H1 (cell line): ENCODE measurements around the gene ADAMTS17. TPM values are rescaled to one million over a fixed set of nuclear protein-coding genes. Genes with fewer than 3 reads are reported as not detected.

Experiments
- CTCF ChIA-PET: fragments of 300-600 bp; sonication (Branson Sonifier 250); formaldehyde crosslinking; loops from one replicate; lab custom pipeline; 2021; ENCODE audit not compliant: partially characterized antibody; lab: Charles Lee
- POLR2A ChIA-PET: fragments of 300-600 bp; sonication (Branson Sonifier 250); formaldehyde crosslinking; loops from one replicate; lab custom pipeline; 2021; ENCODE audit warnings: inconsistent platforms; ENCODE audit not compliant: partially characterized antibody; lab: Charles Lee
- DNase-seq, 2 experiments: peaks; one replicate each; pipeline versions ENCODE4 v3.0.0 to v3.0.0-alpha.2; 2010 to 2022; ENCODE audit warnings: low spot score in 2 of 2, low read depth in 1 of 2, mixed read lengths in 1 of 2
- FAIRE-seq: peaks from 2 replicates; lab custom pipeline; 2011; peaks lifted over from hg19 to GRCh38; lab: Jason Lieb, UNC
- H2AFZ ChIP-seq: 2 replicates; pipeline ENCODE4 v1.8.1; 2012; ENCODE audit warnings: low read length, inconsistent platforms
- H2AK5ac ChIP-seq: 2 replicates; pipeline ENCODE4 v1.6.1; 2013; ENCODE audit warnings: low read depth, low read length
- H2BK120ac ChIP-seq: replicated peaks from 2 replicates; pipeline ENCODE3; 2013; ENCODE audit warnings: low read depth, low read length, inconsistent platforms
- H2BK12ac ChIP-seq: 2 replicates; pipeline ENCODE4 v1.6.1; 2013; ENCODE audit warnings: low read depth, low read length
- H2BK15ac ChIP-seq: 2 replicates; pipeline ENCODE4 v1.6.1; 2013; ENCODE audit warnings: low read length
- H2BK20ac ChIP-seq: 2 replicates; pipeline ENCODE4 v1.6.1; 2013; ENCODE audit warnings: low read length
- H2BK5ac ChIP-seq: 2 replicates; pipeline ENCODE4 v1.6.1; 2013; ENCODE audit warnings: low read depth, low read length
- H3K14ac ChIP-seq: 2 replicates; pipeline ENCODE4 v1.6.1; 2013; ENCODE audit warnings: inconsistent platforms; ENCODE audit not compliant: insufficient read length
- H3K18ac ChIP-seq: 2 replicates; pipeline ENCODE4 v1.6.1; 2013; ENCODE audit warnings: low read length; ENCODE audit errors: extremely low read depth
- H3K23ac ChIP-seq: 2 replicates; pipeline ENCODE4 v1.6.1; 2013; ENCODE audit warnings: inconsistent platforms; ENCODE audit not compliant: insufficient read length
- H3K23me2 ChIP-seq: 2 replicates; pipeline ENCODE4 v1.6.1; 2013; ENCODE audit warnings: low read depth, low read length
- H3K27ac ChIP-seq: 2 replicates; pipeline ENCODE4 v1.6.1; 2011; ENCODE audit warnings: low read depth, low read length, inconsistent platforms
- H3K27me3 ChIP-seq, 4 experiments: replicated peaks in 1 of 4; 1 replicate in 1 of 4; 2 replicates in 3 of 4; pipeline versions ENCODE4 v1.6.1 to v1.8.1; 2011 to 2013; ENCODE audit warnings: low read length in 3 of 4, mild to moderate bottlenecking in 3 of 4, inconsistent platforms in 2 of 4, mixed read lengths in 2 of 4, moderate library complexity in 1 of 4; ENCODE audit not compliant: control insufficient read depth in 3 of 4, insufficient read depth in 3 of 4; ENCODE audit errors: extremely low read depth in 1 of 4
- H3K36me3 ChIP-seq, 4 experiments: 2 replicates each; pipeline versions ENCODE4 v1.6.1 to v1.8.1; 2011 to 2013; ENCODE audit warnings: mild to moderate bottlenecking in 4 of 4, low read length in 3 of 4, moderate library complexity in 2 of 4, control low read depth in 1 of 4, inconsistent platforms in 1 of 4; ENCODE audit not compliant: insufficient read depth in 4 of 4, control insufficient read depth in 2 of 4
- H3K4ac ChIP-seq: replicated peaks from 2 replicates; pipeline ENCODE3; 2013; ENCODE audit warnings: low read length, low read depth, mixed read lengths, inconsistent platforms; ENCODE audit not compliant: insufficient read length
- H3K4me1 ChIP-seq, 4 experiments: replicated peaks in 1 of 4; 1 replicate in 1 of 4; 2 replicates in 3 of 4; pipeline versions ENCODE4 v1.6.1 to v1.8.1; 2011 to 2013; ENCODE audit warnings: low read length in 3 of 4, inconsistent platforms in 2 of 4, mixed read lengths in 1 of 4; ENCODE audit not compliant: insufficient read depth in 4 of 4, control insufficient read depth in 3 of 4
- H3K4me2 ChIP-seq, 2 experiments: 2 replicates each; pipeline versions ENCODE4 v1.6.1 to v1.8.1; 2011 to 2013; ENCODE audit warnings: low read depth in 2 of 2, low read length in 2 of 2, control low read depth in 1 of 2, inconsistent platforms in 1 of 2, mild to moderate bottlenecking in 1 of 2; ENCODE audit not compliant: insufficient read depth in 1 of 2
- H3K4me3 ChIP-seq, 4 experiments: fragments of 200-600, 300-600 bp in 1 of 4; sonication (generic), shearing (Covaris generic), sonication (Bioruptor Twin) in 1 of 4; 2 replicates each; pipeline versions ENCODE4 v1.5.1 to v1.8.1; 2011 to 2016; ENCODE audit warnings: low read length in 4 of 4, low read depth in 3 of 4, control low read depth in 2 of 4, inconsistent platforms in 2 of 4, mild to moderate bottlenecking in 2 of 4, mixed read lengths in 1 of 4, moderate library complexity in 1 of 4; ENCODE audit not compliant: insufficient read depth in 2 of 4; ENCODE audit errors: extremely low read depth in 1 of 4
- H3K56ac ChIP-seq: replicated peaks from 2 replicates; pipeline ENCODE3; 2013; ENCODE audit warnings: low read depth, mild to moderate bottlenecking, mixed read lengths, low read length, inconsistent platforms; ENCODE audit not compliant: insufficient read length
- H3K79me1 ChIP-seq: 2 replicates; pipeline ENCODE4 v1.6.1; 2013; ENCODE audit warnings: low read depth, low read length, control low read depth
- H3K79me2 ChIP-seq, 2 experiments: 2 replicates each; pipeline versions ENCODE4 v1.6.1 to v1.8.1; 2012 to 2013; ENCODE audit warnings: low read length in 2 of 2, mild to moderate bottlenecking in 2 of 2, inconsistent platforms in 1 of 2; ENCODE audit not compliant: insufficient read depth in 2 of 2, control insufficient read depth in 1 of 2
- H3K9ac ChIP-seq, 4 experiments: replicated peaks in 1 of 4; 1 replicate in 1 of 4; 2 replicates in 3 of 4; pipeline versions ENCODE4 v1.6.1 to v1.8.1; 2011 to 2013; ENCODE audit warnings: low read depth in 3 of 4, low read length in 3 of 4, control low read depth in 2 of 4, mild to moderate bottlenecking in 2 of 4, moderate library complexity in 2 of 4, inconsistent platforms in 1 of 4; ENCODE audit errors: extremely low read depth in 1 of 4
- H3K9me3 ChIP-seq, 2 experiments: 2 replicates each; pipeline versions ENCODE4 v1.6.1 to v1.8.1; 2012 to 2013; ENCODE audit warnings: mild to moderate bottlenecking in 2 of 2, moderate library complexity in 2 of 2, control low read depth in 1 of 2, inconsistent platforms in 1 of 2, low read depth in 1 of 2, low read length in 1 of 2, mixed read lengths in 1 of 2; ENCODE audit not compliant: insufficient read depth in 2 of 2
- H4K20me1 ChIP-seq, 2 experiments: replicated peaks in 1 of 2; 2 replicates each; pipeline versions ENCODE3 to v1.8.1; 2011 to 2013; ENCODE audit warnings: inconsistent platforms in 2 of 2, low read length in 2 of 2, mild to moderate bottlenecking in 1 of 2; ENCODE audit not compliant: insufficient read depth in 2 of 2, control insufficient read depth in 1 of 2
- H4K5ac ChIP-seq: 2 replicates; pipeline ENCODE4 v1.6.1; 2013; ENCODE audit warnings: low read length, low read depth, mixed read lengths, inconsistent platforms; ENCODE audit not compliant: insufficient read length
- H4K8ac ChIP-seq: 2 replicates; pipeline ENCODE4 v1.8.0; 2013; ENCODE audit warnings: mild to moderate bottlenecking, moderate library complexity, low read length, inconsistent platforms; ENCODE audit not compliant: insufficient read depth; ENCODE audit errors: extremely low read depth
- H4K91ac ChIP-seq: replicated peaks from 2 replicates; pipeline ENCODE3; 2013; ENCODE audit warnings: low read length, mixed read lengths, inconsistent platforms; ENCODE audit not compliant: insufficient read length
- EP300 ChIP-seq, 2 experiments: IDR thresholded peaks; 1 replicate in 1 of 2; 2 replicates in 1 of 2; pipeline ENCODE4 v1.6.1; 2011 to 2012; ENCODE audit warnings: low read depth in 2 of 2, low read length in 2 of 2, mild to moderate bottlenecking in 2 of 2, borderline replicate concordance in 1 of 2, inconsistent platforms in 1 of 2, moderate library complexity in 1 of 2
- RFX5 ChIP-seq: IDR thresholded peaks from 2 replicates; pipeline ENCODE4 v1.6.1; 2011; ENCODE audit warnings: low read depth, low read length, improper control_type of control experiment, borderline replicate concordance
- WGBS, 2 experiments: shearing (Covaris generic) in 1 of 2; methylation state at CpG; one replicate each; pipeline versions ENCODE4 v1.1.6 to v1.1.7; 2013 to 2015; ENCODE audit warnings: low lambda C conversion rate in 2 of 2, mixed read lengths in 2 of 2, inconsistent platforms in 1 of 2, low coverage in 1 of 2, missing lambda C conversion rate in 1 of 2; ENCODE audit not compliant: insufficient replicate concordance in 2 of 2, insufficient coverage in 1 of 2, insufficient read length in 1 of 2; ENCODE audit errors: extremely low coverage in 1 of 2, missing lambda C conversion rate in 1 of 2; 5-methylcytosine and 5-hydroxymethylcytosine counted together
- polyA plus RNA-seq, 7 experiments: library from polyadenylated mRNA; depleted of rRNA in 3 of 7; stranded (reverse) in 5 of 7; unstranded in 2 of 7; fragments of >200 nt in 5 of 7; fragments of 200-250 nt in 2 of 7; gene quantifications; 1 replicate in 5 of 7; 2 replicates in 1 of 7; 4 replicates in 1 of 7; pipeline versions ENCODE4 v1.2.1 to v1.2.3, GENCODE V29; 2011 to 2013; ENCODE audit warnings: missing spikeins in 2 of 7, mixed read lengths in 2 of 7
- total RNA-seq: library from RNA; stranded (reverse); fragmentation: NEBNext Ultra II Directional; extraction: Animal tissue kit (Norgen Biotek cat#: 25700); gene quantifications from 2 replicates; pipeline ENCODE4 v1.2.1, GENCODE V29; 2021

ADAMTS17 gene
- total and polyA plus RNA-seq, 2 of the 8 experiments (the other 6 are each of a cell fraction or from before 2014, with no cell fraction given), result 0.51 to 1.7 TPM

DNA sequence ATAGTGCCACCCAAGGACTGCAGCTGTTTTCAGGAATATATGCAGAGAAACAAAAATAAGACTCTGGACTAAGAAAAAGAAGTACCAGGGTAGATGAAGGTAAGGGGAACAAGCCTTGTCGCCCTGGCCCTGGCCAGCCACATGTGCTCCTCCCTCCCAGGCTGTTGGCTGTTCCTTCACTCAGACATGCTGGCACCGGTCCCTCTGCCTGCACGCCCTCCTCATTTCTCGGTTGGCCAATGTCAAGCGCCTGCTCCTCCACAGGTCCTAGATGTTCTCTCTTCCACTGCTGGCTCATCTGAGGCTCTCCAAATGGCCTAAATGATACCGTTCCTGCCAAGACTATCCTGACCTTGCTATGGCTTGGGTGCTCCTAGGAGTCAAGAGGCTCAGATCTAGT, 320.1 kb downstream of the ADAMTS17 start:
- DNase-seq, result no peak

More for the DNA sequence above, 320.1 kb downstream of the ADAMTS17 start:
- Histone ChIP-seq H4K8ac (no peak overlapping the region), H3K56ac (no peak overlapping the region), H3K23me2 (no peaks in the 10 kb centered on the region), H4K20me1 (no peaks in the 10 kb centered on the region), H4K91ac (no peak overlapping the region), H2BK12ac (no peak overlapping the region), H4K5ac (no peak overlapping the region), H3K27me3 (no peaks in the 10 kb centered on the region), H3K9me3 (no peaks in the 10 kb centered on the region; a peak in 1 of 4 replicates), H3K27ac (no peak overlapping the region), H3K4me2 (no peak overlapping the region), H2BK20ac (no peak overlapping the region), H2BK120ac (no peak overlapping the region), H2BK15ac (no peak overlapping the region), H3K9ac (no peak overlapping the region), H3K18ac (no peak overlapping the region), H3K79me1 (no peaks in the 10 kb centered on the region), H3K36me3 (no peaks in the 10 kb centered on the region), H2BK5ac (no peak overlapping the region), H3K4me3 (no peak overlapping the region), H3K4me1 (peaks cover 0 to 9% (median 5%) of the 10 kb centered on the region in 4 experiments; a peak in 3 of 7 replicates), H2AK5ac (no peak overlapping the region), H3K14ac (no peak overlapping the region), H3K79me2 (no peaks in the 10 kb centered on the region), H2AFZ (no peak overlapping the region), H3K4ac (no peak overlapping the region), H3K23ac (no peak overlapping the region)
- ChIA-PET POLR2A (no interaction called here), CTCF (interaction anchor here (1.4 kb wide), 1 partner anchor 111 kb away, joined by 3 read pairs; no protein-coding TSS in a partner anchor)
- 88% methylated on average over 5 of the region's 6 CpGs; no CpG with 5 or more reads in 1 of the 2 experiments for WGBS, 2 experiments
- TF ChIP-seq RFX5 (no peak), EP300 (IDR thresholded peaks at IDR 0.05; ENCODE audit: borderline replicate concordance in 1 of 2, low read depth in 2 of 2, low read length in 2 of 2) (peak in 1 of 2 experiments; percentile 46; a peak in 1 of 3 replicates)
- no peak for FAIRE-seq
